Measurements from ENCODE around the gene PLA2G4F.

Gene PLA2G4F

GRCh38 chr15:42145546-42146455, 10.6 kb downstream of the PLA2G4F start:
- no peak for DNase-seq

GRCh38 chr15:42144841-42145375, 11.5 kb downstream of the PLA2G4F start:
- no peak for DNase-seq

- DNase-seq, result no peak
Observed at GRCh38 chr15:42143866-42144625, 12.4 kb downstream of the PLA2G4F start.

- DNase-seq, result no peak
Observed at GRCh38 chr15:42143356-42143755, 13.1 kb downstream of the PLA2G4F start.

GRCh38 chr15:42141795-42142667, 14.4 kb downstream of the PLA2G4F start:
- DNase-seq, result no peak

GRCh38 chr15:42141246-42141645, 15.2 kb downstream of the PLA2G4F start:
- DNase-seq, result no peak

- no peak for DNase-seq
Observed at GRCh38 chr15:42140383-42141070, 15.9 kb downstream of the PLA2G4F start.

GRCh38 chr15:42139596-42139995, 16.8 kb downstream of the PLA2G4F start:
- DNase-seq, result no peak

GRCh38 chr15:42138968-42139386, 17.5 kb downstream of the PLA2G4F start:
- no peak for DNase-seq

GRCh38 chr15:42138411-42138810, 18.0 kb downstream of the PLA2G4F start:
- DNase-seq, result no peak

- DNase-seq, result no peak
Observed at GRCh38 chr15:42137461-42138261, 18.8 kb downstream of the PLA2G4F start.

GRCh38 chr15:42136513-42136912, 19.9 kb downstream of the PLA2G4F start:
- no peak for DNase-seq

- no peak for DNase-seq
Observed at GRCh38 chr15:42135351-42135750, 21.1 kb downstream of the PLA2G4F start.

GRCh38 chr15:42134617-42135245, 21.7 kb downstream of the PLA2G4F start:
- no peak for DNase-seq

- DNase-seq, result peak; percentile 15
Observed at GRCh38 chr15:42133886-42134502, 22.4 kb downstream of the PLA2G4F start.

- no peak for DNase-seq
Observed at GRCh38 chr15:42133356-42133755, 23.1 kb downstream of the PLA2G4F start.

- peak; percentile 32 for DNase-seq
Observed at GRCh38 chr15:42131826-42132806, 24.3 kb downstream of the PLA2G4F start.

GRCh38 chr15:42131006-42131405, 25.4 kb downstream of the PLA2G4F start:
- DNase-seq, result no peak

All from NCI-H1092 (cell line).